Stomach (tissue), 4 donors: Measurements from ENCODE around the gene MACO1.

Experiments
- EP300 ChIP-seq: sonication (generic); formaldehyde crosslinking; IDR thresholded peaks from one replicate; pipeline ENCODE4 v1.6.1; 2017; ENCODE audit warnings: antibody characterized with exemption
- POLR2AphosphoS5 ChIP-seq, 3 donors: sonication (generic); formaldehyde crosslinking; IDR thresholded peaks; one replicate each; pipeline ENCODE4 v1.6.1; 2016; ENCODE audit warnings: antibody characterized with exemption in 3 of 3
- TF ChIP-seq, protein P1 (sequence below), 7 experiments: fragments of 450-650 bp in 4 of 7; fragments of 200-600 bp in 3 of 7; sonication (generic) in 3 of 7; IDR thresholded peaks; one replicate each; pipeline ENCODE4 v1.5.1; 2016 to 2019; ENCODE audit warnings: antibody characterized with exemption in 7 of 7, control low read depth in 2 of 7, mild to moderate bottlenecking in 1 of 7

DNA sequence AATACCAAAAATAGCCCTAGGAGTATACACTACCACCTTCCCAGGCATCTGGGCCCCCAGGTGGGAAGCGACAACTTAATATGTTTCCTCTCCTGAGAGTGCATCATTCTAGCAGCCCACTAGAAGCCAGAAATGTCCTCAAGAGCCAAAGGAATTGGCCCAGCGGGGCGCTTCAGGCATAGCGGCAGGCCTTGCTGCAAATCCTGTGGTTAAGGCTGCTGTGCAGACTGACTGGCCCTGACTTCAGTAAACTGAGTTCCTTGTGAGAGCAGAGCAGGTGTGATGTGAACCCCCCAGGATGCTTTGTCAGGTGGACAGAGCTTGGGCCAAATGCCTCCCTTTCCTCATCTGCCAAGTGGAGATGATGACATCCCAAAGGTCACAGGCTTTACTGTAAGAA, 83.0 kb downstream of the MACO1 start:
- TF ChIP-seq POLR2AphosphoS5 (IDR thresholded peaks at IDR 0.05) (no peak), EP300 (no peak)
- TF ChIP-seq, protein P1, sequence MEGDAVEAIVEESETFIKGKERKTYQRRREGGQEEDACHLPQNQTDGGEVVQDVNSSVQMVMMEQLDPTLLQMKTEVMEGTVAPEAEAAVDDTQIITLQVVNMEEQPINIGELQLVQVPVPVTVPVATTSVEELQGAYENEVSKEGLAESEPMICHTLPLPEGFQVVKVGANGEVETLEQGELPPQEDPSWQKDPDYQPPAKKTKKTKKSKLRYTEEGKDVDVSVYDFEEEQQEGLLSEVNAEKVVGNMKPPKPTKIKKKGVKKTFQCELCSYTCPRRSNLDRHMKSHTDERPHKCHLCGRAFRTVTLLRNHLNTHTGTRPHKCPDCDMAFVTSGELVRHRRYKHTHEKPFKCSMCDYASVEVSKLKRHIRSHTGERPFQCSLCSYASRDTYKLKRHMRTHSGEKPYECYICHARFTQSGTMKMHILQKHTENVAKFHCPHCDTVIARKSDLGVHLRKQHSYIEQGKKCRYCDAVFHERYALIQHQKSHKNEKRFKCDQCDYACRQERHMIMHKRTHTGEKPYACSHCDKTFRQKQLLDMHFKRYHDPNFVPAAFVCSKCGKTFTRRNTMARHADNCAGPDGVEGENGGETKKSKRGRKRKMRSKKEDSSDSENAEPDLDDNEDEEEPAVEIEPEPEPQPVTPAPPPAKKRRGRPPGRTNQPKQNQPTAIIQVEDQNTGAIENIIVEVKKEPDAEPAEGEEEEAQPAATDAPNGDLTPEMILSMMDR (IDR thresholded peaks at IDR 0.05) = no peak
